ENCODE data around the gene CFAP58.

Gene CFAP58

DNA sequence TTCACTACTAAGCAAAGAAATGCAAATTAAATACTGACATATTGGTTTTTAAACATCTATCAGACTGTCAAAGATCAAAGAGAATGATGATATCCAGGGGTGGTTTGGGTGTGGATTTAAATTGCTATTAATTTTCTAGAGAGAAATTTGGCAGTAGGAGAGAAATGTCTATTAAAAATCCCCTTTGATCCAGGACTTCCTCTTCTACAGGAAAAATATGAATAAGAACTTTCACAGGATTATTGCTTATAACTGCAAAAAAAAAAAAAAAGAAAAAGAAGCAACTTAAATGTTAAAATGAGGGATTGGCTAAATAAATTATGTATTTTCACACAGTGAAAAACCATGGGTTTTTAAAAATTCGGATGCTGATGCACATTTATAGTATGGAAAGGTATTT, 21.0 kb downstream of the CFAP58 start:
- DNase-seq: no peak

- DNase-seq: no peak
These were observed 23.2 kb downstream of the CFAP58 start for GRCh38 chr10:104376784-104377300.

GRCh38 chr10:104380336-104380735, 26.7 kb downstream of the CFAP58 start:
- DNase-seq: no peak

DNA sequence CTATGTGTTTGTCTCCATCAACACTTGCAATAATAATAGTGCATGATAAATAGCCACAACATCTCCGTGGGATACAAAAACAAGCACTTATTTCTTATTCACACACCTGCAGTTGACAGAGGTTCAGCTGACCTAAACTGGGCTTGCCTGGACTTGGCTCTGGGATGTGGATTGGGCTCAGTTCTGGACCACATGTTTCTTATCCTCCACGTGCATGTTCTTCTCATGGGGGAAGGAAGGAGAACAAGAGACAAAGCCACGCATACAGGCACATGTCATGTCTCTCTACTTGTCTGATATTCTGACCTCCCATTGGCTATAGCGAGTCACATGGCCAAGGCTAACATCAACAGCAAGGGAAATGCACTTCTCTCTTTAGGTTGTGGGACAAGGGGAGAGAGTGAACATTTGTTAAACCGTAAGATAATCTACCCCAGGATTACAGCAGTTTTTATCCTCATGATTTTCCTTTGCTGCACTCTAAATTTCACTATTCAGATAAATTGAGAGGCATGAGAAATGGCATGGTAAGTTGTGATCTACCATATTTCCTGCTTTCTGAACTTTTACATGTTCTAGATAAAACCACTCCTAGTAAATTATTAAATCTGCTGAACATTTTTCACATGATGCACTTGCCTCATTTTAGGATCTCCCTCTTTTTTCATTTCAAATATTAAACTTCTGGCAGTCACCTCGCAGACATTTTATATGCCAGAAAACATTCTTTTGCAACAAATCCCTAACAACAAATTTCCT, 33.7 kb downstream of the CFAP58 start:
- no peak for DNase-seq

GRCh38 chr10:104388830-104389229, 35.2 kb downstream of the CFAP58 start:
- DNase-seq: no peak

GRCh38 chr10:104391150-104391968, 37.7 kb downstream of the CFAP58 start:
- DNase-seq: peak; percentile 18

- no peak for DNase-seq
These were observed 38.3 kb downstream of the CFAP58 start for GRCh38 chr10:104391969-104392296.

GRCh38 chr10:104393387-104393786, 39.8 kb downstream of the CFAP58 start:
- no peak for DNase-seq

GRCh38 chr10:104396581-104396980, 42.9 kb downstream of the CFAP58 start:
- DNase-seq: no peak

DNA sequence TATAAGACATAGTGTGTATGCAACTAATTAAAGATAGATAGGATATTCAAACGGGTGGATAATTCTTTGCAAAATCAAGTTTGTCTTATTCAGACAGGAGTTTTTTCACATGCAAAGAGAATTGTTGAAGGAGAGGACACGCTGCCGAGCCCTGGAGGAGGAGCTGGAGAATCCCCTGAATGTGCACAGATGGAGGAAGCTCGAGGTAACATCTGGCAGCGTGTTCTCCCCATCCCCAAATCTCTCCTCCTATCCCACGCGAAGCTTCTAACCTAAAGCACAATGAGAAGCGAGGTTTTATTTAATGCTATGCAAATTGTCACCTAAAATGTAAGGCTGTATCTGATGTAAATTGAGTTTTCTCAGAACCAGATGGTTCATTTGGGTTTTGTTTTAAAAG, 50.0 kb downstream of the CFAP58 start:
- no peak for DNase-seq

DNA sequence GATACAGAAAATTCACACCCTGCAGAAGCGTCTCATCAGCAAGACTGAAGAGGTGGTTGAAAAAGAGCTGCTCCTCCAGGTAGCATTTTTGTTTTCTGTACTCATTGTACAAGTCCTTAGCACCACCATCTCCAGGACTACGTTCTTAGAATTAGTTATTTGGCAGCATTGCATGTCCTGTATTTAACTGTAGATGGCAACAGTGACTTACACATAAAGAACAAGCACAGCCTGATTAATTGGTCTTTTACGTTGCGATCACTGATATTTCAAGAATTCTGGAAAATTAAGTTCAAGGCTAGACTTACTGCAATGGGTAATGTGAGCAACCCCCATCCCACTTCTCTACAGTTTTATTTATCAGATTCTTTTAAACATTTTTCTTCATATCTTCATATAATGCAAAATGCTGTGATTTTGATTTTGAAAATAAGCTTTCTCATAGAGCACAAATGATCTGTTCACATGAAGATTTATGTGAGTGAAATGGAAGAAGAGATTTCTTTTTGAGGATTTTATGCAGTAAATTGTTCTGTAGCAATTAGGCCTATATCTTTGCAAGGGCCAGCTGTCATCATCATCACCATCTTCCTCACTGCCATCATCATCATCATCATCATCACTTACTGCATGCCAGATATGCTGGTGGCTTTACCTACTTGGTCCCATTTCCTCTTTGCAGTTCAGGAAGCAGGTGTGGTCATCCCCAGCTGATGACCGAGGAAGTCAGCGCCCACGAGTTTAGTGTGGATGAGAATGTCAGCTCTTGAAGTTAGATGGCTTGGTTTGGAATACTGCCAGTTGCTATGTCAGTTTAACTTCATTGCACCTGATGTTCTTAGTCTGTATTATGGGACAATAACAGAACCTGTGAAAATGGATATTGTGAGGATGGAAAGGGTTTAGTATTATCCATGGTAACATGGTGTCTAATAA, 53.4 kb downstream of the CFAP58 start:
- DNase-seq: peak; percentile 37

GRCh38 chr10:104413528-104413927, 59.9 kb downstream of the CFAP58 start:
- DNase-seq: no peak

- no peak for DNase-seq
These were observed 62.0 kb downstream of the CFAP58 start for GRCh38 chr10:104415526-104416165.

DNA sequence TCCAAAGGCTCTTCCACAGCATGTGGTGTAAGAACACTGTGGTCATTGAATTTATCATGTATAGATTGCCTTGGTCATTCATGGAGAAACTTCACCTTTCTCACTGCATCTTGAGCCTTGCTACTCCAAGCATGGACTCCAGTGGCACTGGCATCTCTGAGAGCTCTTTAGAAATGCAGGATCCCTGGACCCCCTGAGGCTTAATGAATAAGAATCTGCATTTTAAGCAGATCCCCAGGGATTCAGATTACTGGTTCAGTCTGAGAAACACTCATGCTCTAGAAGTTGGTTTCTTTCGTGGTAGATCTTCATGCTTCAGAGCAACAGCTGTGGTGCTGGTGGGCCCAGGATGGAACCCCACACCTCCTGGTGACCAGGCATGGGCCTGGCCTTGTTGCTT, 63.2 kb downstream of the CFAP58 start:
- no peak for DNase-seq

- DNase-seq: peak; percentile 33
These were observed 64.1 kb downstream of the CFAP58 start for GRCh38 chr10:104417637-104418292.

- no peak for DNase-seq
These were observed 71.1 kb downstream of the CFAP58 start for GRCh38 chr10:104424719-104425118.

DNA sequence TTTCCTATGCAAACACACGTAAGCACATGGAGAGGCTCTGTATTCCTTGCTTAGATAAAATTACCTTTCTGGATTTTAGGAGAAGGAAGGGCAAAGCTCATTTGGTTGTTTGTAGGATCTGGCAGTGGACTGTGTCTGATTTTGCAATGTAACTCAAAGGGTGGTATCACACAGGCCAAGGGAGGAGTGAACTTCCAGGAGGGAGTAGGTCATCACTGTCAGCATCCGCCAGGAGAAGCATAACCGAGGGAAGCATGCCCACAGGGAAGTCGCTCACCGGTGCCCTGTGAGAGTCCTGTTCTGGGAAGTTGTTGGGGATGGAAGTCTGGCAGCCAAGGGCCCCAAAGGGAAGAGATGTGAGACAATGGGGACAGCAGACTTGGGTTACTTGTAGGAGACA, 74.4 kb downstream of the CFAP58 start:
- DNase-seq: peak; percentile 35

GRCh38 chr10:104429846-104430245, 76.2 kb downstream of the CFAP58 start:
- DNase-seq: no peak

- DNase-seq: no peak
These were observed 76.7 kb downstream of the CFAP58 start for GRCh38 chr10:104430360-104430759.

GRCh38 chr10:104433669-104434068, 80.0 kb downstream of the CFAP58 start:
- no peak for DNase-seq

DNA sequence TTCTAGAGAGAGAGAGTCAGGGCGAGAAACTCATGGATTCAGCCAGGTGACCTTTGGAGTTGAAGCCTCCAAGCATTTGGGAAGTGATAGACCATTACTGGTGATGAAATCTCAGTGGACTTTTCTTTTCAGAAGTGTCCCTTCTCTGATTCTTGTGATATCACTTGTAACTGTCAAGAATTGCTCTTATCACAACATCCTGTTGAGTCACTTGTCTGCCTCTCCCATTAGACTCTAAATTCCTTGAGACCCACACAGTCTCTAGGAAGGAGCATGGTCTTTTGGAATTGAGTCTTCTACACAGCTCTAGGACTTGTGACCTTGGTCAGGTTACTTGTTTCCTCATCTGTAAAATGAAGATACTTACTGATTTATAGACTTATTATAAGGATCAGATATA, 81.0 kb downstream of the CFAP58 start:
- DNase-seq: peak; percentile 6

- peak; percentile 12 for DNase-seq
These were observed 82.2 kb downstream of the CFAP58 start for GRCh38 chr10:104435822-104436221.

Data from NCI-H226 (cell line).